GM12873 (cell line): ENCODE measurements around the gene POLR1C.

ENCODE experiments used
- CTCF ChIP-seq: IDR thresholded peaks from 2 replicates; pipeline ENCODE4 v1.5.1; 2012; ENCODE audit warnings: low read depth, mild to moderate bottlenecking, moderate library complexity, low read length, control low read depth; ENCODE audit not compliant: insufficient read depth; ENCODE audit errors: missing control alignments

Gene POLR1C

GRCh38 chr6:43517505-43518357 is 842 bp downstream of the POLR1C start:
- no peak for TF ChIP-seq CTCF

DNA sequence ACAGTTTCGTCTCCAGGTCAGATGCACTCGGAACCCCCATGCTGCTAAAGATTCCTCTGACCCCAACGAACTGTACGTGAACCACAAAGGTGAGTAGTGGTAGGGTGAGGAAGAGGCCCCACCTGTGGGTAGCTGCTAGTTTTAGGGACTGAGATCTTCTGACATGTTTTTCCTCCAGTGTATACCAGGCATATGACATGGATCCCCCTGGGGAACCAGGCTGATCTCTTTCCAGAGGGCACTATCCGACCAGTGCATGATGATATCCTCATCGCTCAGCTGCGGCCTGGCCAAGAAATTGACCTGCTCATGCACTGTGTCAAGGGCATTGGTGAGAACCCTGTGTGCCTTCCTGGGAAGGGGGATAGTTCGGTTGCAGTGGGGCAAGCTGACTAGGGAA is 3.2 kb downstream of the POLR1C start:
- no peak for TF ChIP-seq CTCF

- TF ChIP-seq CTCF, result no peak
These were observed 4.9 kb downstream of the POLR1C start for GRCh38 chr6:43521836-43522235.

DNA sequence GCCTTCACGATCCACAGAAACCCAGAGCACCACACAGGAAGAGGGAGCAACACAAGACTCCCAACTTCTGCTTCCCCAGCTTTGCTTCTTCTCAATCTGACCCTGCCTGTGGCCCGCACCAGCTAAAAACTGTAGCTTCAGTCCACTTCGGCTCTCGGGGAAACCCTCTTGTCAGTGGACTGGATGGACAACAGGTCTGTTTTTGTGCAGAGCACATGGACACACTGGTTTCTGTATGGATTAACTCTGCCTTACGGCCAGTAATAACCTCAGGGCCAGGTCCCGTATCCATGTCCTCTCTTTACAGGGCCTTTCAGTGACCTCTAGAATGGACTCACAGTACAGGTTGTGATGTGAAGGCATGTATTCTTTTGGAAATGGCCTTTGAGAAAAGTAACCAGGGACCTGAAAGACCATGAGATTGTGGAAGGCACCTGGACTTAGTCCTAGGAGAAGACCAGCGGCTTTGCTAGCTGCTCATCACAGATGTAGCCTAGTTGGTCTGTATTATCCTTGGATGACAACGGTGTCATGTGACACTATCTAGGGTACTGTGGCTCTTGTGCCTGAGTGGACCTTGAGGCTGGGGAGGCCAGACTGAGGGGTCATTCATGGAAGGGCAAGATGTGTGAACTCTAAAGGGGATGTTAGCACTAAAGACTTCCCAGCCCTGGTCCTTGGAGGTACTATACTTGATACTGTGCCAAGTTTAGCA is 5.8 kb downstream of the POLR1C start:
- TF ChIP-seq CTCF, result no peak

GRCh38 chr6:43523284-43523683 is 6.4 kb downstream of the POLR1C start:
- TF ChIP-seq CTCF, result no peak

GRCh38 chr6:43524483-43524961 is 7.6 kb downstream of the POLR1C start:
- no peak for TF ChIP-seq CTCF

DNA sequence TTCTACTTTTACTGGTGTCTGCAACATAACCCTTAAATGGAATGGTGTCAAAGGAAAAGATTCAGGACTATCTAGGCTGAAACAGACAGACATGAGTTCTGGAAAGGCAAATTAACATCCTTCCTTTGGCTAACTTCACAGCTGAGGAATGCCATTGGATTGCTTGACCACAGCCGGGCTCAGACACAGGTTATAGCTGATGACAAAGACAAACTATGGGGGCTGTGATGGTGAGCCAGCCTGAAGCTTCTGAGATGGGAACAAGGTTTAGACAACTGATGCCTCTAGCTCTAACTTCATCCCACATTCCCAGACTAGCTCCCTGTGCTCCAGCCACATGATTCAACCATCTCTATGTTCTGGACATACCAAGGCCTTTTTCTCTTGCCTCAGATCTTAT is 15.3 kb downstream of the POLR1C start:
- no peak for TF ChIP-seq CTCF
